ENCODE measurements around the gene PRKCQ.

The PRKCQ gene

GRCh38 chr10:6518791-6519429, 61.2 kb downstream of the PRKCQ start:
- no peak for DNase-seq

GRCh38 chr10:6516929-6517284, 63.2 kb downstream of the PRKCQ start:
- DNase-seq: no peak

GRCh38 chr10:6516281-6516928, 63.7 kb downstream of the PRKCQ start:
- DNase-seq: no peak

GRCh38 chr10:6514844-6515780, 65.0 kb downstream of the PRKCQ start:
- no peak for DNase-seq

GRCh38 chr10:6514180-6514579, 65.9 kb downstream of the PRKCQ start:
- DNase-seq: no peak

GRCh38 chr10:6513476-6513875, 66.6 kb downstream of the PRKCQ start:
- no peak for DNase-seq

- DNase-seq: no peak
These were observed 67.9 kb downstream of the PRKCQ start for GRCh38 chr10:6512182-6512581.

GRCh38 chr10:6511347-6511746, 68.7 kb downstream of the PRKCQ start:
- DNase-seq: no peak

- DNase-seq: no peak
These were observed 72.8 kb downstream of the PRKCQ start for GRCh38 chr10:6507311-6507710.

- no peak for DNase-seq
These were observed 74.8 kb downstream of the PRKCQ start for GRCh38 chr10:6505300-6505699.

GRCh38 chr10:6504296-6504695, 75.8 kb downstream of the PRKCQ start:
- no peak for DNase-seq

GRCh38 chr10:6503171-6503570, 76.9 kb downstream of the PRKCQ start:
- no peak for DNase-seq

- DNase-seq: no peak
These were observed 78.1 kb downstream of the PRKCQ start for GRCh38 chr10:6501931-6502330.

- DNase-seq: no peak
These were observed 80.1 kb downstream of the PRKCQ start for GRCh38 chr10:6499974-6500373.

GRCh38 chr10:6498771-6499170, 81.3 kb downstream of the PRKCQ start:
- DNase-seq: no peak

GRCh38 chr10:6497620-6498019, 82.5 kb downstream of the PRKCQ start:
- no peak for DNase-seq

- no peak for DNase-seq
These were observed 85.0 kb downstream of the PRKCQ start for GRCh38 chr10:6494936-6495592.

- no peak for DNase-seq
These were observed 85.6 kb downstream of the PRKCQ start for GRCh38 chr10:6494442-6494819.

GRCh38 chr10:6493521-6494441, 86.3 kb downstream of the PRKCQ start:
- DNase-seq: no peak

GRCh38 chr10:6492896-6493295, 87.2 kb downstream of the PRKCQ start:
- no peak for DNase-seq

GRCh38 chr10:6491841-6492609, 88.1 kb downstream of the PRKCQ start:
- DNase-seq: no peak
